Caco-2 (cell line): ENCODE data around the gene GALNT17. TPM values are rescaled to one million over a fixed set of nuclear protein-coding genes. Genes with fewer than 3 reads are reported as not detected.

ENCODE experiments used
- BruUV-seq: library from RNA; stranded (reverse); fragments of 400-500 nt; replicated peaks from 2 replicates; lab custom pipeline; 2021; lab: Mats Ljungman, UMichigan
- CTCF ChIA-PET: fragments of 300-600 bp; sonication (Branson Sonifier 250); formaldehyde crosslinking; loops from one replicate; lab custom pipeline; 2022; ENCODE audit warnings: antibody characterized with exemption; lab: Charles Lee
- POLR2A ChIA-PET: fragments of 300-600 bp; sonication (Branson Sonifier 250); formaldehyde crosslinking; loops from one replicate; lab custom pipeline; 2022; ENCODE audit warnings: antibody characterized with exemption; lab: Charles Lee
- DNase-seq, 2 experiments: peaks; one replicate each; pipeline versions ENCODE4 v3.0.0 to v3.0.0-alpha.2; 2020 to 2022
- H3K27me3 ChIP-seq: replicated peaks from 2 replicates; pipeline ENCODE4 v1.6.0; 2011; ENCODE audit warnings: low read length; ENCODE audit not compliant: control insufficient read depth, insufficient read depth
- H3K36me3 ChIP-seq: 2 replicates; pipeline ENCODE4 v1.5.1; 2011; ENCODE audit warnings: low read length; ENCODE audit not compliant: control insufficient read depth, insufficient read depth
- H3K4me1 ChIP-seq: fragments of 250-450 bp; sonication (Bioruptor Pico); 2 replicates; pipeline ENCODE4 v1.5.1; 2020; ENCODE audit warnings: mild to moderate bottlenecking
- H3K4me3 ChIP-seq: 2 replicates; pipeline ENCODE4 v1.5.1; 2011; ENCODE audit warnings: low read depth, mild to moderate bottlenecking, control low read depth, low read length
- H3K9me3 ChIP-seq: fragments of 250-450 bp; sonication (Bioruptor Pico); 2 replicates; pipeline ENCODE4 v1.5.1; 2020; ENCODE audit warnings: mild to moderate bottlenecking, moderate library complexity
- H3K27ac Mint-ChIP-seq: one replicate; pipeline ENCODE4 v1.8.0; 2022; ENCODE audit warnings: mixed read lengths; ENCODE audit not compliant: unreplicated experiment
- H3K27me3 Mint-ChIP-seq: one replicate; pipeline ENCODE4 v1.8.0; 2022; ENCODE audit warnings: mixed read lengths; ENCODE audit not compliant: insufficient read depth, unreplicated experiment
- H3K36me3 Mint-ChIP-seq: one replicate; pipeline ENCODE4 v1.8.0; 2022; ENCODE audit warnings: mild to moderate bottlenecking, mixed read lengths; ENCODE audit not compliant: insufficient read depth, unreplicated experiment
- H3K4me1 Mint-ChIP-seq: one replicate; pipeline ENCODE4 v1.8.0; 2022; ENCODE audit warnings: low read depth, mixed read lengths; ENCODE audit not compliant: unreplicated experiment
- H3K4me3 Mint-ChIP-seq: one replicate; pipeline ENCODE4 v1.8.0; 2022; ENCODE audit warnings: mild to moderate bottlenecking, moderate library complexity, mixed read lengths; ENCODE audit not compliant: unreplicated experiment
- H3K9me3 Mint-ChIP-seq: one replicate; pipeline ENCODE4 v1.8.0; 2022; ENCODE audit warnings: mixed read lengths; ENCODE audit not compliant: unreplicated experiment
- CTCF ChIP-seq, 2 experiments: fragments of 200-600 bp in 1 of 2; IDR thresholded peaks; 1 replicate in 1 of 2; 2 replicates in 1 of 2; pipeline versions ENCODE4 v1.5.1 to v1.8.0; 2011 to 2022; ENCODE audit warnings: antibody characterized with exemption in 1 of 2, control low read depth in 1 of 2, inconsistent platforms in 1 of 2, low read depth in 1 of 2, low read length in 1 of 2, mild to moderate bottlenecking in 1 of 2, moderate library complexity in 1 of 2; ENCODE audit not compliant: insufficient read depth in 1 of 2, severe bottlenecking in 1 of 2, unreplicated experiment in 1 of 2
- intact Hi-C: fragments of 100-400 bp; cut with micrococcal nuclease; formaldehyde crosslinking; loops from one replicate; pipeline ENCODE4 v1.10.0; 2022; ENCODE audit not compliant: unreplicated experiment
- total RNA-seq: library from RNA; stranded (reverse); gene quantifications from 2 replicates; pipeline ENCODE4 v1.2.3, GENCODE V29; 2022

The GALNT17 gene
- total RNA-seq, 1 experiment from 2014 or later: not detected

- no peaks in the 10 kb centered on the region for H3K36me3 Mint-ChIP-seq
- H3K9me3 Mint-ChIP-seq: peaks cover 34% of the 10 kb centered on the region
- Histone ChIP-seq H3K27me3 (no peaks in the 10 kb centered on the region), H3K36me3 (no peaks in the 10 kb centered on the region), H3K4me3 (no peak overlapping the region), H3K9me3 (no peaks in the 10 kb centered on the region), H3K4me1 (no peaks in the 10 kb centered on the region)
- ChIA-PET CTCF (no interaction called here), POLR2A (no interaction called here)
- BruUV-seq: no TSS peak
- H3K27me3 Mint-ChIP-seq: no peaks in the 10 kb centered on the region
- no peaks in the 10 kb centered on the region for H3K4me1 Mint-ChIP-seq
- no peak for DNase-seq
- TF ChIP-seq CTCF (IDR thresholded peaks at IDR 0.05; ENCODE audit: insufficient read depth in 1 of 2, low read depth in 1 of 2, low read length in 1 of 2, severe bottlenecking in 1 of 2, unreplicated experiment in 1 of 2): no peak
- no peak overlapping the region for H3K27ac Mint-ChIP-seq
- intact Hi-C loops: no loop called here
- no peak overlapping the region for H3K4me3 Mint-ChIP-seq
These were observed 372.9 kb downstream of the GALNT17 start for GRCh38 chr7:71504697-71505441.

DNA sequence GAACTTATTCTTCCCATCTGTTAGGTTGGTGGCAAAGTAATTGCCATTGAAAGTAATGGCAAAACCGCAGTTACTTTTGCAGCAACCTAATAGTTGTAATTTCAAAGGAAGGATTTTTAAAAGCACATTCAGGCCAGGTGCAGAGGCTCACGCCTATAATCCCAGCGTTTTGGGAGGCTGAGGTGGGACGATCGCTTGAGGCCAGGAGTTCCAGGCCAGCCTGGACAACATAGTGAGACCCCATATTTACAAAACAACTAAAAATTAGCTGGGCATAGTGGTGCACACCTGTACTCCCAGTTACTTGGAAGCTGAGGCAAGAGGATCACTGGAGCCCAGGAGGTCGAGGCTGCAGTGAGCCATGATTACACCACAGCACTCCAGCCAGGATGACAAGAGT lies 374.9 kb downstream of the GALNT17 start:
- intact Hi-C loops: no loop called here
- H3K4me3 ChIP-seq: no peak overlapping the region
- no peaks in the 10 kb centered on the region for H3K4me1 Mint-ChIP-seq
- no peaks in the 10 kb centered on the region for H3K36me3 Mint-ChIP-seq
- no peak overlapping the region for H3K4me3 Mint-ChIP-seq
- no peak overlapping the region for H3K27ac Mint-ChIP-seq
- no peaks in the 10 kb centered on the region for H3K27me3 ChIP-seq
- ChIA-PET CTCF (no interaction called here), POLR2A (no interaction called here)
- no peaks in the 10 kb centered on the region for H3K27me3 Mint-ChIP-seq
- H3K36me3 ChIP-seq: no peaks in the 10 kb centered on the region
- H3K9me3 Mint-ChIP-seq: peaks cover 30% of the 10 kb centered on the region
- no peak for DNase-seq
- TF ChIP-seq CTCF (IDR thresholded peaks at IDR 0.05; ENCODE audit: insufficient read depth in 1 of 2, low read depth in 1 of 2, low read length in 1 of 2, severe bottlenecking in 1 of 2, unreplicated experiment in 1 of 2): no peak
- no TSS peak for BruUV-seq
- no peaks in the 10 kb centered on the region for H3K4me1 ChIP-seq
- H3K9me3 ChIP-seq: no peaks in the 10 kb centered on the region

GRCh38 chr7:71507680-71508602 lies 376.0 kb downstream of the GALNT17 start:
- Mint-ChIP-seq H3K9me3 (peaks cover 18% of the 10 kb centered on the region), H3K27ac (no peak overlapping the region), H3K27me3 (no peaks in the 10 kb centered on the region), H3K4me3 (no peak overlapping the region), H3K36me3 (no peaks in the 10 kb centered on the region), H3K4me1 (no peaks in the 10 kb centered on the region)
- Histone ChIP-seq H3K36me3 (no peaks in the 10 kb centered on the region), H3K4me1 (no peaks in the 10 kb centered on the region), H3K4me3 (no peak overlapping the region), H3K9me3 (no peaks in the 10 kb centered on the region), H3K27me3 (no peaks in the 10 kb centered on the region)
- intact Hi-C loops: no loop called here
- no peak for TF ChIP-seq CTCF (IDR thresholded peaks at IDR 0.05; ENCODE audit: insufficient read depth in 1 of 2, low read depth in 1 of 2, low read length in 1 of 2, severe bottlenecking in 1 of 2, unreplicated experiment in 1 of 2)
- BruUV-seq: no TSS peak
- ChIA-PET POLR2A (no interaction called here), CTCF (no interaction called here)
- DNase-seq: no peak
